Measurements from ENCODE around the gene B4GALT4. TPM values are rescaled to one million over a fixed set of nuclear protein-coding genes. Genes with fewer than 3 reads are reported as not detected.

B4GALT4 gene
- polyA plus RNA-seq, 1 of the 3 experiments (the other 2 are of a cell fraction): 15.7 TPM

- DNase-seq: no peak
- no peak for TF ChIP-seq SMC3 (IDR thresholded peaks at IDR 0.05; ENCODE audit: low read depth, low read length)
- no peak for TF ChIP-seq REST (IDR thresholded peaks at IDR 0.05; ENCODE audit: low read depth, low read length)
- no peak for TF ChIP-seq RXRA (IDR thresholded peaks at IDR 0.05; ENCODE audit: borderline replicate concordance, low read depth)
- TF ChIP-seq TAF1 (IDR thresholded peaks at IDR 0.05; ENCODE audit: borderline replicate concordance, low read depth, low read length): no peak
- no peak for TF ChIP-seq TCF12 (IDR thresholded peaks at IDR 0.05)
- no peak for TF ChIP-seq FOXM1 (IDR thresholded peaks at IDR 0.05; ENCODE audit: low read depth)
- CTCF ChIA-PET: no interaction called here
- H3K27me3 ChIP-seq (ENCODE audit: insufficient read depth): no peaks in the 10 kb centered on the region
- WGBS (ENCODE audit: low lambda C conversion rate): 69% methylated on average over 7 of the region's 7 CpGs
- no peaks in the 10 kb centered on the region for H3F3A ChIP-seq (replicated peaks; ENCODE audit: insufficient read depth)
- no peaks in the 10 kb centered on the region for H3K9me2 ChIP-seq
- no peaks in the 10 kb centered on the region for H3K9me3 ChIP-seq
- no peak overlapping the region for H2AFZ ChIP-seq (ENCODE audit: low read depth)
- no peaks in the 10 kb centered on the region for H3K36me3 ChIP-seq (replicated peaks in 1 of 2; ENCODE audit: control insufficient read depth in 1 of 2, insufficient read depth in 2 of 2, low read length in 1 of 2)
- H3K4me2 ChIP-seq: no peak overlapping the region
- POLR2A ChIA-PET: no interaction called here
- peaks cover 3 to 6% of the 10 kb centered on the region in 2 experiments; a peak in 1 of 4 replicates for H3K4me1 ChIP-seq (ENCODE audit: control insufficient read depth in 1 of 2, insufficient read depth in 2 of 2, low read depth in 1 of 2, low read length in 1 of 2)
- no peak overlapping the region for H3K9ac ChIP-seq
- H4K20me1 ChIP-seq (ENCODE audit: insufficient read depth): no peaks in the 10 kb centered on the region
- no peaks in the 10 kb centered on the region for H3K79me2 ChIP-seq (ENCODE audit: insufficient read depth)
- no peak overlapping the region for H3K4me3 ChIP-seq (ENCODE audit: low read depth in 2 of 2, low read length in 1 of 2)
- no peak overlapping the region for H3K27ac ChIP-seq (ENCODE audit: low read depth in 2 of 2, low read length in 1 of 2)
These were observed 46.2 kb downstream of the B4GALT4 start for GRCh38 chr3:119194237-119195150.

GRCh38 chr3:119191800-119192199, 48.9 kb downstream of the B4GALT4 start:
- no peaks in the 10 kb centered on the region for H3K36me3 ChIP-seq (replicated peaks in 1 of 2; ENCODE audit: control insufficient read depth in 1 of 2, insufficient read depth in 2 of 2, low read length in 1 of 2)
- ChIA-PET CTCF (interaction anchor here (0.8 kb wide), 1 partner anchor 309 kb away, joined by 3 read pairs; no protein-coding TSS in a partner anchor), POLR2A (no interaction called here)
- H3K79me2 ChIP-seq (ENCODE audit: insufficient read depth): no peaks in the 10 kb centered on the region
- H3K27ac ChIP-seq (ENCODE audit: low read depth in 2 of 2, low read length in 1 of 2): no peak overlapping the region
- H3K4me3 ChIP-seq (ENCODE audit: low read depth in 2 of 2, low read length in 1 of 2): no peak overlapping the region
- no peaks in the 10 kb centered on the region for H3K27me3 ChIP-seq (ENCODE audit: insufficient read depth)
- no peaks in the 10 kb centered on the region for H3K9me3 ChIP-seq
- H3F3A ChIP-seq (replicated peaks; ENCODE audit: insufficient read depth): no peaks in the 10 kb centered on the region
- H3K9me2 ChIP-seq: no peaks in the 10 kb centered on the region
- no peak overlapping the region for H3K9ac ChIP-seq
- H2AFZ ChIP-seq (ENCODE audit: low read depth): no peak overlapping the region
- 50% methylated on average over 1 of the region's 1 CpG for WGBS (ENCODE audit: low lambda C conversion rate)
- DNase-seq: no peak
- H3K4me2 ChIP-seq: no peak overlapping the region
- H3K4me1 ChIP-seq (ENCODE audit: control insufficient read depth in 1 of 2, insufficient read depth in 2 of 2, low read depth in 1 of 2, low read length in 1 of 2): 0 out of 4 replicates have a peak, but pooled peaks cover 0 to 6% of the 10 kb centered on the region in 2 experiments
- no peaks in the 10 kb centered on the region for H4K20me1 ChIP-seq (ENCODE audit: insufficient read depth)
- TF ChIP-seq NFIC (IDR thresholded peaks at IDR 0.05; ENCODE audit: borderline replicate concordance): no peak
- TF ChIP-seq PBX3 (IDR thresholded peaks at IDR 0.05): no peak
- TF ChIP-seq NRF1 (IDR thresholded peaks at IDR 0.05; ENCODE audit: low read depth, low read length): no peak
- no peak for TF ChIP-seq EP300 (IDR thresholded peaks at IDR 0.05; ENCODE audit: borderline replicate concordance in 1 of 2, low read depth in 1 of 2, low read length in 1 of 2)
- TF ChIP-seq YY1 (IDR thresholded peaks at IDR 0.05; ENCODE audit: low read depth): no peak
- TF ChIP-seq JUND (IDR thresholded peaks at IDR 0.05): no peak
- TF ChIP-seq TCF12 (IDR thresholded peaks at IDR 0.05): no peak
- no peak for TF ChIP-seq RCOR1 (IDR thresholded peaks at IDR 0.05; ENCODE audit: low read length)
- TF ChIP-seq FOSL2 (IDR thresholded peaks at IDR 0.05; ENCODE audit: borderline replicate concordance, low read depth): no peak
- no peak for TF ChIP-seq RFX5 (IDR thresholded peaks at IDR 0.05; ENCODE audit: low read length)
- TF ChIP-seq POLR2AphosphoS5 (IDR thresholded peaks at IDR 0.05; ENCODE audit: low read depth, low read length): no peak
- no peak for TF ChIP-seq GABPA (IDR thresholded peaks at IDR 0.05; ENCODE audit: low read depth)
- no peak for TF ChIP-seq FOXM1 (IDR thresholded peaks at IDR 0.05; ENCODE audit: low read depth)
- no peak for TF ChIP-seq ELF1 (IDR thresholded peaks at IDR 0.05)
- TF ChIP-seq SMC3 (IDR thresholded peaks at IDR 0.05; ENCODE audit: low read depth, low read length): no peak
- TF ChIP-seq REST (IDR thresholded peaks at IDR 0.05; ENCODE audit: low read depth, low read length): no peak
- TF ChIP-seq RAD21 (IDR thresholded peaks at IDR 0.05; ENCODE audit: low read length): no peak
- TF ChIP-seq EZH2phosphoT487 (IDR thresholded peaks at IDR 0.05; ENCODE audit: borderline replicate concordance, low read depth): no peak
